Psoas muscle (tissue), 8 donors: ENCODE data around the gene SIGLEC14. TPM values are rescaled to one million over a fixed set of nuclear protein-coding genes. Genes with fewer than 3 reads are reported as not detected.

Experiments used
- ATAC-seq, 4 donors: fragments of 200-7000 bp; cut with Tn5 transposase; one replicate each; pipeline ENCODE4 v1.9.1; 2020; ENCODE audit warnings: moderate library complexity in 3 of 4, mild to moderate bottlenecking in 2 of 4
- DNase-seq, 2 donors: peaks; one replicate each; pipeline ENCODE4 v3.0.0-alpha.2; 2020
- H3K27ac ChIP-seq: fragments of 200-600 bp; one replicate; pipeline ENCODE4 v1.8.0; 2022
- H3K27me3 ChIP-seq, 3 donors: fragments of 200-600 bp in 1 of 3; one replicate each; pipeline versions ENCODE4 v1.6.1 to v1.8.0; 2013 to 2022; ENCODE audit warnings: low read length in 2 of 3, mild to moderate bottlenecking in 2 of 3, moderate library complexity in 1 of 3; ENCODE audit not compliant: insufficient read depth in 3 of 3
- H3K36me3 ChIP-seq, 2 donors: fragments of 200-600 bp in 1 of 2; one replicate each; pipeline versions ENCODE4 v1.6.1 to v1.8.0; 2013 to 2022; ENCODE audit warnings: low read depth in 1 of 2, mild to moderate bottlenecking in 1 of 2, moderate library complexity in 1 of 2; ENCODE audit not compliant: insufficient read depth in 1 of 2
- H3K4me1 ChIP-seq: fragments of 200-600 bp; one replicate; pipeline ENCODE4 v1.8.0; 2022
- H3K4me3 ChIP-seq: fragments of 200-600 bp; one replicate; pipeline ENCODE4 v1.8.0; 2022; ENCODE audit warnings: mild to moderate bottlenecking
- H3K9me3 ChIP-seq: fragments of 200-600 bp; one replicate; pipeline ENCODE4 v1.8.0; 2022
- WGBS, 3 donors: extraction: QIAGEN DNeasy Blood & Tissue Kit; methylation state at CpG; one replicate each; pipeline versions ENCODE4 v1.1.6 to v1.1.7; 2013; 5-methylcytosine and 5-hydroxymethylcytosine counted together
- intact Hi-C, 2 donors: fragments of 100-400 bp; cut with DNase I; formaldehyde crosslinking; loops; one replicate each; pipeline versions ENCODE4 v1.11.0 to v1.14.2; 2022
- polyA plus RNA-seq, 3 donors: library from polyadenylated mRNA; stranded (reverse); fragments of 200-250 nt; gene quantifications; one replicate each; pipeline ENCODE4 v1.2.3, GENCODE V29; 2013
- total RNA-seq, 4 donors: library from RNA; stranded (reverse); fragmentation: NEBNext Ultra II Directional in 2 of 4; extraction: Animal tissue kit (Norgen Biotek cat#: 25700) in 2 of 4; gene quantifications; one replicate each; pipeline versions ENCODE4 v1.2.1 to v1.2.4, GENCODE V29; 2021 to 2023
- TF ChIP-seq, protein P1 (sequence below): fragments of 200-600 bp; IDR thresholded peaks from one replicate; pipeline ENCODE4 v1.8.0; 2022; ENCODE audit warnings: antibody characterized with exemption
- donor health status: healthy with polysubstance abuse.
- donor health status: DM: no; HTN: no; CAD: no; lungs with moderate emphysema.
- donor health status: Bipolar disorder and iron deficiency.
- donor health status: healthy.
- donor health status: DM: yes; HTN: yes; CAD: no.
- donor health status: DM: no; HTN: no; CAD: no.
- donor health status: DM: no; HTN: no; CAD: no.
- donor health status: DM: yes; HTN: yes; CAD: no.

SIGLEC14 gene
- total and polyA plus RNA-seq, 7 donors, result 0.07 to 1.9 (median 0.93) TPM

GRCh38 chr19:51690454-51691073, 43.9 kb upstream of the SIGLEC14 start:
- H3K4me1 ChIP-seq, result peaks cover 8% of the 10 kb centered on the region
- peak overlapping the region; percentile 79 for H3K27ac ChIP-seq
- peak; percentile 69 to 80 for DNase-seq
- no peaks in the 10 kb centered on the region for H3K27me3 ChIP-seq
- peak; percentile 53 to 62 (median 58) for ATAC-seq
- TF ChIP-seq, protein P1, sequence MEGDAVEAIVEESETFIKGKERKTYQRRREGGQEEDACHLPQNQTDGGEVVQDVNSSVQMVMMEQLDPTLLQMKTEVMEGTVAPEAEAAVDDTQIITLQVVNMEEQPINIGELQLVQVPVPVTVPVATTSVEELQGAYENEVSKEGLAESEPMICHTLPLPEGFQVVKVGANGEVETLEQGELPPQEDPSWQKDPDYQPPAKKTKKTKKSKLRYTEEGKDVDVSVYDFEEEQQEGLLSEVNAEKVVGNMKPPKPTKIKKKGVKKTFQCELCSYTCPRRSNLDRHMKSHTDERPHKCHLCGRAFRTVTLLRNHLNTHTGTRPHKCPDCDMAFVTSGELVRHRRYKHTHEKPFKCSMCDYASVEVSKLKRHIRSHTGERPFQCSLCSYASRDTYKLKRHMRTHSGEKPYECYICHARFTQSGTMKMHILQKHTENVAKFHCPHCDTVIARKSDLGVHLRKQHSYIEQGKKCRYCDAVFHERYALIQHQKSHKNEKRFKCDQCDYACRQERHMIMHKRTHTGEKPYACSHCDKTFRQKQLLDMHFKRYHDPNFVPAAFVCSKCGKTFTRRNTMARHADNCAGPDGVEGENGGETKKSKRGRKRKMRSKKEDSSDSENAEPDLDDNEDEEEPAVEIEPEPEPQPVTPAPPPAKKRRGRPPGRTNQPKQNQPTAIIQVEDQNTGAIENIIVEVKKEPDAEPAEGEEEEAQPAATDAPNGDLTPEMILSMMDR, result no peak
- peaks cover 0 to 20% of the 10 kb centered on the region in 2 donors for H3K36me3 ChIP-seq
- H3K4me3 ChIP-seq, result peak overlapping the region; percentile 86
- no peaks in the 10 kb centered on the region for H3K9me3 ChIP-seq
- 1 to 2% (median 2%) methylated on average over 13 to 21 of the region's 21 CpGs for WGBS, 3 donors
- intact Hi-C loops, result no loop called here

- Histone ChIP-seq H3K27me3 (no peaks in the 10 kb centered on the region), H3K9me3 (no peaks in the 10 kb centered on the region), H3K4me1 (peaks cover 8% of the 10 kb centered on the region), H3K36me3 (peaks cover 0 to 14% of the 10 kb centered on the region in 2 donors), H3K27ac (peak overlapping the region; percentile 79), H3K4me3 (peak overlapping the region; percentile 86)
- WGBS, 3 donors, result 1 to 4% (median 3%) methylated on average over 17 to 21 of the region's 21 CpGs
- intact Hi-C loops, result no loop called here
- DNase-seq (peak; percentile 52 to 66), ATAC-seq (peak in 2 of 4 donors; percentile 13 to 24)
- TF ChIP-seq, protein P1, result no peak
These were observed 43.3 kb upstream of the SIGLEC14 start for GRCh38 chr19:51689751-51690453.

GRCh38 chr19:51688671-51689571, 42.3 kb upstream of the SIGLEC14 start:
- Histone ChIP-seq H3K9me3 (no peaks in the 10 kb centered on the region), H3K27me3 (no peaks in the 10 kb centered on the region), H3K4me3 (peak overlapping the region; percentile 86), H3K4me1 (peaks cover 8% of the 10 kb centered on the region), H3K36me3 (peaks cover 0 to 6% of the 10 kb centered on the region in 2 donors), H3K27ac (peak overlapping the region; percentile 79)
- TF ChIP-seq, protein P1, result no peak
- ATAC-seq, result peak; percentile 85 to 89 (median 88)
- 0 to 1% (median 0%) methylated on average over 15 to 63 of the region's 63 CpGs for WGBS, 3 donors
- intact Hi-C loops, result no loop called here
- peak; percentile 92 to 93 for DNase-seq

- 7 to 11% (median 7%) methylated on average over 22 of the region's 22 CpGs for WGBS, 3 donors
- TF ChIP-seq, protein P1, result no peak
These were observed 41.4 kb upstream of the SIGLEC14 start for GRCh38 chr19:51687791-51688670.

More at GRCh38 chr19:51687791-51688670, 41.4 kb upstream of the SIGLEC14 start:
- H3K4me3 ChIP-seq, result peak overlapping the region; percentile 86
- H3K27ac ChIP-seq, result peak overlapping the region; percentile 79
- ATAC-seq (peak; percentile 42 to 57 (median 50)), DNase-seq (peak; percentile 72 to 78)
- H3K36me3 ChIP-seq, result no peaks in the 10 kb centered on the region
- intact Hi-C loops, result no loop called here
- H3K27me3 ChIP-seq, result no peaks in the 10 kb centered on the region
- H3K9me3 ChIP-seq, result no peaks in the 10 kb centered on the region
- H3K4me1 ChIP-seq, result peaks cover 8% of the 10 kb centered on the region
